Endothelial cell of umbilical vein (primary cell): ENCODE data around the gene MRE11.
A peak's percentile ranks its signal among the peaks of the same experiment; 100 is the strongest.

ENCODE experiments used
- CTCF ChIP-seq, 2 donors: IDR thresholded peaks; 1 replicate in 1 of 2; 2 replicates in 1 of 2; pipeline ENCODE4 v1.5.1; 2011; ENCODE audit warnings: low read length in 2 of 2, mild to moderate bottlenecking in 2 of 2, moderate library complexity in 2 of 2, control low read depth in 1 of 2, inconsistent platforms in 1 of 2, low read depth in 1 of 2; ENCODE audit not compliant: insufficient read depth in 1 of 2; ENCODE audit errors: extremely low read depth in 1 of 2
- EZH2 ChIP-seq: IDR thresholded peaks from 2 replicates; pipeline ENCODE4 v1.6.1; 2012; ENCODE audit warnings: borderline replicate concordance, low read depth, mild to moderate bottlenecking, moderate library complexity, low read length, inconsistent platforms; ENCODE audit not compliant: severe bottlenecking
- GATA2 ChIP-seq: IDR thresholded peaks from 2 replicates; pipeline ENCODE4 v1.7.0; 2011; ENCODE audit warnings: low read depth, mild to moderate bottlenecking, moderate library complexity, mixed read lengths, low read length; ENCODE audit not compliant: insufficient read length, insufficient read depth
- JUN ChIP-seq: IDR thresholded peaks from 2 replicates; pipeline ENCODE4 v1.6.1; 2011; ENCODE audit warnings: borderline replicate concordance, low read depth; ENCODE audit not compliant: insufficient read length, insufficient read depth
- MAX ChIP-seq: IDR thresholded peaks from 2 replicates; pipeline ENCODE4 v1.6.1; 2011; ENCODE audit not compliant: insufficient read depth, insufficient read length
- MYC ChIP-seq: IDR thresholded peaks from one replicate; pipeline ENCODE4 v1.6.1; 2011; ENCODE audit warnings: mild to moderate bottlenecking, low read depth, low read length
- POLR2A ChIP-seq: IDR thresholded peaks from 2 replicates; pipeline ENCODE4 v1.6.1; 2012; ENCODE audit warnings: low read depth, mild to moderate bottlenecking, control low read depth, low read length
- POLR2AphosphoS5 ChIP-seq: IDR thresholded peaks from 2 replicates; pipeline ENCODE4 v1.6.1; 2012; ENCODE audit warnings: low read depth, mild to moderate bottlenecking, control low read depth, low read length, moderate library complexity; ENCODE audit not compliant: insufficient read depth

DNA sequence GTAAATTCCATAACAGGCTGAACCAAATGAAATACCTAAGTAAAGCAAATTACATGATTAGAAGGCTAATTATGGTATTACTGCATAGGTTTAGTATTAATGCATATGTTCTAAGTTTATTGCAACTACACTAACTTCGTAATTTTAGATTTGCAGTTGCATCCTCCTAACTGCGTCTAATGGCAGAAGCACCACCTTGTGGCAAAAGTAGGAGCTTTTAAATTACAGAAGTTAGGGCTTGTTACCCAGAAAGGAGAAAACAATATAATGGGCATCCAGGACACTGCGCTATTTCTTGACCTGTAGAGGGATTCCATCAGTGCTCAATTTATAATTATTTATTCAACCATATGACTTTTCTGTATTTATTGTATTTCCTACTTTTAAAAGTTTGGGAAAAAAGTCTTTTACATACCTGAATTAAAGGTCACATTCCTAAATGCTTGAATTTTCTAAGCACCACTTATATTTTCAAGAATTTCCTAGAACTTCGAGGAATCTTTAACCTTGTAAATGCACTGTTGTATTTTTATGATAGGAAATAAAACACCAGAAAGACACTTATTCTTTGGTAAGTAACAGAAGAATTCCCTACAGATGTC lies 76.2 kb downstream of the MRE11 start:
- TF ChIP-seq CTCF (IDR thresholded peaks at IDR 0.05; ENCODE audit: extremely low read depth in 1 of 2, insufficient read depth in 1 of 2, low read depth in 1 of 2, low read length in 2 of 2) = peak; percentile 15 to 24
- TF ChIP-seq POLR2A = no peak
- TF ChIP-seq EZH2 = no peak
- no peak for TF ChIP-seq MYC
- no peak for TF ChIP-seq POLR2AphosphoS5
- no peak for TF ChIP-seq MAX
- no peak for TF ChIP-seq GATA2
- TF ChIP-seq JUN = no peak
